SK-N-SH (cell line): Measurements from ENCODE around the gene VWF. TPM values are rescaled to one million over a fixed set of nuclear protein-coding genes. Genes with fewer than 3 reads are reported as not detected.

ENCODE experiments used
- CTCF ChIA-PET: fragments of 300-600, 350-600 bp; formaldehyde crosslinking; extraction: SDS; loops from one replicate; lab custom pipeline; 2021; lab: Yijun Ruan, JAX
- POLR2A ChIA-PET: fragments of 350-600 bp; sonication (Branson Sonifier 250); formaldehyde crosslinking; extraction: SDS; loops from one replicate; lab custom pipeline; 2020; ENCODE audit warnings: antibody characterized with exemption, inconsistent platforms; lab: Yijun Ruan, JAX
- DNase-seq: peaks from one replicate; pipeline ENCODE4 v3.0.0; 2012
- H2AFZ ChIP-seq: fragments of 200-600 bp; sonication (generic); 2 replicates; pipeline ENCODE4 v1.8.1; 2016; ENCODE audit warnings: antibody characterized with exemption, mild to moderate bottlenecking, low read depth
- H3F3A ChIP-seq: fragments of 200-600 bp; sonication (generic); replicated peaks from 2 replicates; pipeline ENCODE3; 2016; ENCODE audit warnings: antibody characterized with exemption, mild to moderate bottlenecking; ENCODE audit not compliant: insufficient read depth
- H3K27ac ChIP-seq, 2 experiments: fragments of 200-500 bp in 1 of 2; fragments of 200-600 bp in 1 of 2; sonication (Bioruptor generic) in 1 of 2; sonication (generic), shearing (Covaris generic) in 1 of 2; 2 replicates each; pipeline versions ENCODE4 v1.5.1 to v1.6.1; 2014 to 2016; ENCODE audit warnings: low read depth in 2 of 2, inconsistent platforms in 1 of 2, low read length in 1 of 2, mild to moderate bottlenecking in 1 of 2, mixed read lengths in 1 of 2
- H3K27me3 ChIP-seq: fragments of 200-600 bp; sonication (generic), shearing (Covaris generic); 2 replicates; pipeline ENCODE4 v1.6.1; 2016; ENCODE audit warnings: mixed run types; ENCODE audit not compliant: insufficient read depth
- H3K36me3 ChIP-seq, 2 experiments: fragments of 200-500 bp in 1 of 2; fragments of 200-600 bp in 1 of 2; sonication (Bioruptor generic) in 1 of 2; sonication (generic) in 1 of 2; replicated peaks in 1 of 2; 2 replicates each; pipeline versions ENCODE3 to v1.5.1; 2014 to 2016; ENCODE audit warnings: low read length in 1 of 2, mild to moderate bottlenecking in 1 of 2; ENCODE audit not compliant: insufficient read depth in 2 of 2, control insufficient read depth in 1 of 2
- H3K4me1 ChIP-seq, 2 experiments: fragments of 200-500 bp in 1 of 2; fragments of 200-600 bp in 1 of 2; sonication (Bioruptor generic) in 1 of 2; sonication (generic), shearing (Covaris generic) in 1 of 2; 2 replicates each; pipeline versions ENCODE4 v1.5.1 to v1.6.1; 2014 to 2016; ENCODE audit warnings: low read depth in 1 of 2, low read length in 1 of 2, mixed run types in 1 of 2; ENCODE audit not compliant: insufficient read depth in 2 of 2, control insufficient read depth in 1 of 2
- H3K4me2 ChIP-seq: fragments of 200-600 bp; sonication (generic), shearing (Covaris generic); 2 replicates; pipeline ENCODE4 v1.6.1; 2017; ENCODE audit warnings: mixed run types
- H3K4me3 ChIP-seq, 2 experiments: fragments of 200-500 bp in 1 of 2; fragments of 200-600 bp in 1 of 2; sonication (Bioruptor generic) in 1 of 2; sonication (generic), shearing (Covaris generic) in 1 of 2; 2 replicates each; pipeline versions ENCODE4 v1.5.1 to v1.8.1; 2014 to 2016; ENCODE audit warnings: low read depth in 2 of 2, inconsistent platforms in 1 of 2, low read length in 1 of 2, mild to moderate bottlenecking in 1 of 2, mixed read lengths in 1 of 2, moderate library complexity in 1 of 2
- H3K79me2 ChIP-seq: fragments of 200-600 bp; sonication (generic); 2 replicates; pipeline ENCODE4 v1.8.1; 2017; ENCODE audit warnings: mild to moderate bottlenecking; ENCODE audit not compliant: insufficient read depth
- H3K9ac ChIP-seq: fragments of 200-600 bp; sonication (generic); 2 replicates; pipeline ENCODE4 v1.6.1; 2017; ENCODE audit warnings: mixed run types
- H3K9me2 ChIP-seq: fragments of 200-600 bp; sonication (generic); 2 replicates; pipeline ENCODE4 v1.6.1; 2017; ENCODE audit warnings: mixed run types
- H3K9me3 ChIP-seq: fragments of 200-600 bp; sonication (generic); 2 replicates; pipeline ENCODE4 v1.6.1; 2017; ENCODE audit warnings: mixed run types, mild to moderate bottlenecking, moderate library complexity
- H4K20me1 ChIP-seq: fragments of 200-600 bp; sonication (generic); 2 replicates; pipeline ENCODE4 v1.6.1; 2017; ENCODE audit warnings: mild to moderate bottlenecking, mixed run types; ENCODE audit not compliant: insufficient read depth
- ELF1 ChIP-seq: IDR thresholded peaks from 2 replicates; pipeline ENCODE4 v1.4.0; 2012
- FOXJ3 ChIP-seq: sonication (generic); formaldehyde crosslinking; IDR thresholded peaks from 2 replicates; pipeline ENCODE4 v1.5.1; 2020; ENCODE audit warnings: mild to moderate bottlenecking, missing genetic modification reagents
- GATA2 ChIP-seq: sonication (generic); formaldehyde crosslinking; IDR thresholded peaks from 2 replicates; pipeline ENCODE4 v1.5.0; 2020; ENCODE audit warnings: mild to moderate bottlenecking, missing genetic modification reagents
- IRF3 ChIP-seq: fragments of 150-350 bp; IDR thresholded peaks from 2 replicates; pipeline ENCODE4 v1.6.1; 2016; ENCODE audit warnings: mild to moderate bottlenecking, low read depth, low read length
- MEF2A ChIP-seq: IDR thresholded peaks from 2 replicates; pipeline ENCODE4 v1.4.0; 2012; ENCODE audit warnings: low read depth, borderline replicate concordance
- NFIC ChIP-seq: IDR thresholded peaks from 2 replicates; pipeline ENCODE4 v1.4.0; 2012; ENCODE audit warnings: borderline replicate concordance
- NRF1 ChIP-seq: IDR thresholded peaks from 2 replicates; pipeline ENCODE4 v1.6.1; 2012; ENCODE audit warnings: low read depth, mild to moderate bottlenecking, low read length
- PBX3 ChIP-seq: IDR thresholded peaks from 2 replicates; pipeline ENCODE4; 2012
- RXRA ChIP-seq: IDR thresholded peaks from 2 replicates; pipeline ENCODE4 v1.4.0; 2012; ENCODE audit warnings: low read depth, mild to moderate bottlenecking, borderline replicate concordance
- SMC3 ChIP-seq: IDR thresholded peaks from 2 replicates; pipeline ENCODE4 v1.6.1; 2012; ENCODE audit warnings: low read depth, low read length, improper control_type of control experiment
- TEAD4 ChIP-seq: IDR thresholded peaks from 2 replicates; pipeline ENCODE4 v1.4.0; 2012; ENCODE audit warnings: mild to moderate bottlenecking, borderline replicate concordance; ENCODE audit not compliant: insufficient read depth
- USF1 ChIP-seq: IDR thresholded peaks from 2 replicates; pipeline ENCODE4 v1.4.0; 2012; ENCODE audit warnings: low read depth, borderline replicate concordance
- WGBS: methylation state at CpG from one replicate; pipeline ENCODE4 v1.1.6; 2017; ENCODE audit warnings: low lambda C conversion rate; 5-methylcytosine and 5-hydroxymethylcytosine counted together
- polyA plus RNA-seq, 3 experiments: library from polyadenylated mRNA; depleted of rRNA; stranded (reverse); fragments of >200 nt; gene quantifications; 2 replicates each; pipeline ENCODE4 v1.2.3, GENCODE V29; 2012

Gene VWF
- polyA plus RNA-seq, 1 of the 3 experiments (the other 2 are of a cell fraction), result 0.12 TPM

DNA sequence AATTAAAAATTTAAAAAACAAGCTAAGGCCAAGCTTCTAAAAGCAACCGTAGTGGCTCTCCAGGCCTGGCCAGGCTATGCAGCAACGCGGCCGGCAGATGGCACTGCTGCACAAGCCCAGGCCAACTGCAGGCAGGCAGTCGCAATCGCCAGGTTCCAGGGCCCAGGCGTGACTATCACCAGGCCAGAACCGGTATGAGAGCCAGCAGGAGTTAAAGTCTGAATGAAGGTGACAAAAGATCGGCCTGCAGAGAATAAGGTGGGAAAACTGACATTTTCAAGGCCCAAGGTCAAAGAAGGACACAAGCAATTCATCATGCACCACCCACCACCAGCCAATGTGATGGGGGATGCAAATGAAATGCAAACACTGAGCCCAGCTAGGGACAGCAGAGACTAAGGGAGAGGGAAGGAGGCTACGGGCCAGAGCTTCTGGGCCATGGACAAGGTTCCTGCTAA is 135.8 kb downstream of the VWF start (continued):
- TF ChIP-seq IRF3 (no peak), GATA2 (CRISPR knock-in tag) (no peak), MEF2A (no peak), SMC3 (peak; percentile 96), ELF1 (no peak), USF1 (no peak), FOXJ3 (CRISPR knock-in tag) (no peak)

GRCh38 chr12:5988088-5988487 is 136.4 kb downstream of the VWF start:
- Histone ChIP-seq H3K4me2 (no peak overlapping the region), H3K9me3 (no peaks in the 10 kb centered on the region), H3K9ac (no peak overlapping the region), H3K27ac (no peak overlapping the region), H3K79me2 (no peaks in the 10 kb centered on the region), H2AFZ (no peak overlapping the region), H3F3A (no peaks in the 10 kb centered on the region), H4K20me1 (no peaks in the 10 kb centered on the region), H3K9me2 (no peaks in the 10 kb centered on the region), H3K36me3 (no peaks in the 10 kb centered on the region), H3K4me3 (no peak overlapping the region), H3K4me1 (peaks cover 0 to 3% of the 10 kb centered on the region in 2 experiments; a peak in 1 of 4 replicates), H3K27me3 (no peaks in the 10 kb centered on the region; the same call in 1 of the 2 replicates)
- 46% methylated on average over 10 of the region's 10 CpGs for WGBS
- no peak for DNase-seq
- ChIA-PET CTCF (interaction anchor here (0.6 to 9.0 kb wide), 58 partner anchors 8 to 951 kb away, joined by 3 to 334 read pairs (median 5); partner anchors contain the start of genes CD27 and CD9), POLR2A (interaction anchor here (0.7 kb wide), 1 partner anchor 167 kb away, joined by 3 read pairs; no protein-coding TSS in a partner anchor)
- TF ChIP-seq USF1, result no peak
- no peak for TF ChIP-seq GATA2 (CRISPR knock-in tag)
- TF ChIP-seq RXRA, result no peak
- no peak for TF ChIP-seq NFIC
- TF ChIP-seq NRF1, result no peak
- TF ChIP-seq TEAD4, result no peak
- no peak for TF ChIP-seq PBX3
- TF ChIP-seq ELF1, result no peak
